Transverse colon (tissue), 4 donors: ENCODE measurements around the gene ZNF217.

Source experiments
- CTCF ChIP-seq, 5 experiments: fragments of 200-600 bp in 3 of 5; fragments of 450-650 bp in 2 of 5; sonication (generic) in 3 of 5; IDR thresholded peaks; 1 replicate in 2 of 5; 2 replicates in 3 of 5; pipeline ENCODE4 v1.5.1; 2016 to 2017; ENCODE audit warnings: antibody characterized with exemption in 5 of 5, inconsistent platforms in 3 of 5, mild to moderate bottlenecking in 2 of 5, moderate library complexity in 1 of 5
- POLR2AphosphoS5 ChIP-seq, 3 donors: sonication (generic); formaldehyde crosslinking; IDR thresholded peaks; one replicate each; pipeline ENCODE4 v1.6.1; 2016; ENCODE audit warnings: antibody characterized with exemption in 3 of 3

- TF ChIP-seq CTCF (IDR thresholded peaks at IDR 0.05) (peak in 1 of 5 experiments; percentile 31), POLR2AphosphoS5 (IDR thresholded peaks at IDR 0.05) (peak in 2 of 3 donors; percentile 33 to 76)
Observed at GRCh38 chr20:53579581-53580375, 13.9 kb downstream of the ZNF217 start.
